Choroid plexus epithelial cell (primary cell): ENCODE data around the gene TBX4.

Experiments
- DNase-seq: peaks from one replicate; pipeline ENCODE4 v3.0.0-alpha.2; 2010; ENCODE audit warnings: low read depth
- H3K4me3 ChIP-seq: 2 replicates; pipeline ENCODE4 v1.5.1; 2011; ENCODE audit warnings: low read depth, mild to moderate bottlenecking, control low read depth, low read length, moderate library complexity
- TF ChIP-seq, protein P1 (sequence below): conservative IDR thresholded peaks from 2 replicates; pipeline ENCODE4 v1.5.1; 2011; ENCODE audit warnings: low read depth, mild to moderate bottlenecking, control low read depth, inconsistent platforms, low read length, moderate library complexity

Gene TBX4

DNA sequence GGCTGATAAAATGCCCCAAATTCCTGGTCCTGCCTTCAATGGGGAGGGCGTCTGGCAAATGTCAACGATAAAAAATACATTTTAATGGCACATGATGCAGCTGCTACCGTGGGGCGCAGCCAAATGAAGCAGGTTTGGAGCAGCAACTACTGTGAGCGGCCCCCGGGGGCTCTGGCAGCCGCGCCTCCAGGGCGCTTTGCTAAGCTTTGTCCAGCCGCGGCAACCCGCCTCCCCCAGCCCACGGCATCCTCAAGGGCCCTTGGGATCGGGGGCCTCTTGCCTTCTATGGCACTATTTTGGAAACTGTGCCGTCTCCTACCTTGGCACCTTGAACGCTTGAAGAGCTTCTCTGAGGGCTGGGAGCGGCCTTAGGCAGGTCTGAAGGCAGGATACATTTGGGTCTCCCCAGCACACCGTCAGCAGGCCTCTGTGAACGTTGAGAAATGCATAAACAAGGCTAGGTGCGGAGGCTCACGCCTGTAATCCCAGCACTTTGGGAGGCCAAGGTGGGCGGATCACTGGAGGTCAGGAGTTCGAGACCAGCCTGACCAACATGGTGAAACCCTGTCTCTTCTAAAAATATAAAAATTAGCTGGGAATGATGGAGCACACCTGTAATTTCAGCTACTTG, 25.1 kb downstream of the TBX4 start:
- no peak overlapping the region for H3K4me3 ChIP-seq
- TF ChIP-seq, protein P1, sequence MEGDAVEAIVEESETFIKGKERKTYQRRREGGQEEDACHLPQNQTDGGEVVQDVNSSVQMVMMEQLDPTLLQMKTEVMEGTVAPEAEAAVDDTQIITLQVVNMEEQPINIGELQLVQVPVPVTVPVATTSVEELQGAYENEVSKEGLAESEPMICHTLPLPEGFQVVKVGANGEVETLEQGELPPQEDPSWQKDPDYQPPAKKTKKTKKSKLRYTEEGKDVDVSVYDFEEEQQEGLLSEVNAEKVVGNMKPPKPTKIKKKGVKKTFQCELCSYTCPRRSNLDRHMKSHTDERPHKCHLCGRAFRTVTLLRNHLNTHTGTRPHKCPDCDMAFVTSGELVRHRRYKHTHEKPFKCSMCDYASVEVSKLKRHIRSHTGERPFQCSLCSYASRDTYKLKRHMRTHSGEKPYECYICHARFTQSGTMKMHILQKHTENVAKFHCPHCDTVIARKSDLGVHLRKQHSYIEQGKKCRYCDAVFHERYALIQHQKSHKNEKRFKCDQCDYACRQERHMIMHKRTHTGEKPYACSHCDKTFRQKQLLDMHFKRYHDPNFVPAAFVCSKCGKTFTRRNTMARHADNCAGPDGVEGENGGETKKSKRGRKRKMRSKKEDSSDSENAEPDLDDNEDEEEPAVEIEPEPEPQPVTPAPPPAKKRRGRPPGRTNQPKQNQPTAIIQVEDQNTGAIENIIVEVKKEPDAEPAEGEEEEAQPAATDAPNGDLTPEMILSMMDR, result no peak
- DNase-seq, result no peak

DNA sequence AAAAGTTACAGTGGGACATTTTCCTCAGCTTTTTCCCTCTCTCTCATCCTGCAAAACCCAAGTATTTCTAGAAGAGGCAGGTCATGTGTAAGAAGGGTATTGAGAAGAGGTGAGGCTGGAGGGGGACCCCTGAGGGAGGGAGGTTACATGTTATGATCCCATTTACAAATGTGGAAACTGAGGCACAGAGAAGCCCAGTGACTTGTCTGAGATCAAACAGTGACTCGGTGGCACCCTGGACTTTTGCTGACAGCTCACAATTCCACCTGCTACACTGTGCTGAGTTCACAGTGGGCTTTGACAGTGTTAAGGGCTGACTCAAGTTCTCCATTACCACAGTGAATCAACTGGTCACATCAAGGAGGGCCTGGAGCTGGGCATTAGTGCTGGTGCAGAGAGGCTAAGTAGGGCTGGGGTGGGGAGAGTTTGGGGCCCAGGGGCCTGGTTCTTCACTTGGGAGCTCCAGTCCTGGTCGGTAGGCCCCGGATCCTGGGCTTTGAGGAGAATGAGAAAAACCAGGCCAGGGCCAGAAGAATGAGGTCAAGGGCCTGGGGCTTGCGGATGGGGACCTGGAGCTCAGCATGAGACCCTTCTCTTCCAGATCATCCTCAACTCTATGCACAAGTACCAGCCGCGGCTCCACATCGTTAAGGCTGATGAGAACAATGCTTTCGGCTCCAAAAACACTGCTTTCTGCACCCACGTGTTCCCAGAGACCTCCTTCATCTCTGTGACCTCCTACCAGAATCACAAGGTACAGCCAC, 26.0 kb downstream of the TBX4 start:
- no peak for DNase-seq
- H3K4me3 ChIP-seq, result no peak overlapping the region
- TF ChIP-seq, protein P1, result no peak

- H3K4me3 ChIP-seq, result no peak overlapping the region
- no peak for DNase-seq
- TF ChIP-seq, protein P1, result no peak
Observed at GRCh38 chr17:61478790-61479492, 26.7 kb downstream of the TBX4 start.

- H3K4me3 ChIP-seq, result no peak overlapping the region
- TF ChIP-seq, protein P1, result no peak
- DNase-seq, result no peak
Observed at GRCh38 chr17:61479493-61480413, 27.5 kb downstream of the TBX4 start.

- DNase-seq, result no peak
- no peak overlapping the region for H3K4me3 ChIP-seq
- TF ChIP-seq, protein P1, result no peak
Observed at GRCh38 chr17:61480414-61480807, 28.2 kb downstream of the TBX4 start.

DNA sequence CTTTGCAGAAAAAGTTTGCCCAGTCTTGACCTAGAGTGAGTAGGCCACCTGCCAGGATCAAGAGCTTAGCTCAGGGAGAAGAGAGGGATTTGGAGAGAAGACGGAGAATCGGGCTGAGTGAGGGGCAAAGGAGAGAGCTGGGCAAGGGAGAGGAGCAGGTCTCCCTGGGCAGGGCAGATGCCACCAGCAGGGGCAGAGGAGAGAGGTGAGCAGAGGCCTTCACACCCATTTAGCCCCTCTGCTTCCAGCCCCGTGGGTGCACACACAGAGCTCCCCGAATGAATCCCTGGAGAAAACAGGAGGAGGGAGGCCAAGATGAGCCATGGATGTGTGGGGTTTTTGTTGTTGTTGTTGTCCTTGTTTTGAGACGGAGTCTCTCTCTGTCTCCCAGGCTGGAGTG, 29.2 kb downstream of the TBX4 start:
- H3K4me3 ChIP-seq, result no peak overlapping the region
- DNase-seq, result no peak
- TF ChIP-seq, protein P1, result no peak
